Kidney epithelial cell (primary cell): Measurements from ENCODE around the gene DET1. TPM values are rescaled to one million over a fixed set of nuclear protein-coding genes. Genes with fewer than 3 reads are reported as not detected.

Experiments
- DNase-seq: peaks from one replicate; pipeline ENCODE4 v3.0.0-alpha.2; 2010; ENCODE audit warnings: low read depth
- H3K27me3 ChIP-seq: 2 replicates; pipeline ENCODE4 v1.6.0; 2011; ENCODE audit warnings: low read length; ENCODE audit not compliant: control insufficient read depth, insufficient read depth
- H3K36me3 ChIP-seq: 2 replicates; pipeline ENCODE4 v1.5.1; 2011; ENCODE audit warnings: low read length; ENCODE audit not compliant: control insufficient read depth, insufficient read depth
- H3K4me3 ChIP-seq: 2 replicates; pipeline ENCODE4 v1.5.1; 2011; ENCODE audit warnings: low read depth, mild to moderate bottlenecking, control low read depth, low read length
- total RNA-seq: library from RNA; depleted of rRNA; stranded (reverse); fragments of >200 nt; gene quantifications from 2 replicates; pipeline ENCODE4 v1.2.3, GENCODE V29; 2015
- TF ChIP-seq, protein P1 (sequence below): IDR thresholded peaks from 2 replicates; pipeline ENCODE4 v1.5.1; 2011; ENCODE audit warnings: mild to moderate bottlenecking, moderate library complexity, low read length, control low read depth, inconsistent platforms; ENCODE audit not compliant: insufficient read depth, poor library complexity, severe bottlenecking

Gene DET1
- total RNA-seq, 1 donor from 2014 or later: 6.0 TPM

DNA sequence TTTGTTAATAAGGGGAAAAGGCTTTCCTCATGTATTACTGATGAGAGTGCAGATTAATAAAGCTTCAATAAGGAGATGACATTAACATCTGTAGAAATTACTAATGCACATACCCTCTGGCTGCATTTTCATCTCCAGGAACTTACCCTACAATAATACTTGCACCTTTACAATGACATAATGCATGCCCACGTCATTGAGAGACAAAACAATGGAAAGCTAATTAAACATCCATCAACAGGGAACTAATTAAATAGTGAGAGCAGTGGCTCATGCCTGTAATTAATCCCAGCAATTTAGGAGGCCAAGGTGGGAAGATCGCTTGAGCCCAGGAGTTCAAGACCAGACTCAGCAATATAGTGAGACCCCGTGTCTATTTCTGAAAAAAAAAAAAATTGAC, 32.8 kb upstream of the DET1 start:
- no peaks in the 10 kb centered on the region for H3K27me3 ChIP-seq
- no peaks in the 10 kb centered on the region for H3K36me3 ChIP-seq
- DNase-seq: no peak
- TF ChIP-seq, protein P1, sequence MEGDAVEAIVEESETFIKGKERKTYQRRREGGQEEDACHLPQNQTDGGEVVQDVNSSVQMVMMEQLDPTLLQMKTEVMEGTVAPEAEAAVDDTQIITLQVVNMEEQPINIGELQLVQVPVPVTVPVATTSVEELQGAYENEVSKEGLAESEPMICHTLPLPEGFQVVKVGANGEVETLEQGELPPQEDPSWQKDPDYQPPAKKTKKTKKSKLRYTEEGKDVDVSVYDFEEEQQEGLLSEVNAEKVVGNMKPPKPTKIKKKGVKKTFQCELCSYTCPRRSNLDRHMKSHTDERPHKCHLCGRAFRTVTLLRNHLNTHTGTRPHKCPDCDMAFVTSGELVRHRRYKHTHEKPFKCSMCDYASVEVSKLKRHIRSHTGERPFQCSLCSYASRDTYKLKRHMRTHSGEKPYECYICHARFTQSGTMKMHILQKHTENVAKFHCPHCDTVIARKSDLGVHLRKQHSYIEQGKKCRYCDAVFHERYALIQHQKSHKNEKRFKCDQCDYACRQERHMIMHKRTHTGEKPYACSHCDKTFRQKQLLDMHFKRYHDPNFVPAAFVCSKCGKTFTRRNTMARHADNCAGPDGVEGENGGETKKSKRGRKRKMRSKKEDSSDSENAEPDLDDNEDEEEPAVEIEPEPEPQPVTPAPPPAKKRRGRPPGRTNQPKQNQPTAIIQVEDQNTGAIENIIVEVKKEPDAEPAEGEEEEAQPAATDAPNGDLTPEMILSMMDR: no peak
- no peak overlapping the region for H3K4me3 ChIP-seq

DNA sequence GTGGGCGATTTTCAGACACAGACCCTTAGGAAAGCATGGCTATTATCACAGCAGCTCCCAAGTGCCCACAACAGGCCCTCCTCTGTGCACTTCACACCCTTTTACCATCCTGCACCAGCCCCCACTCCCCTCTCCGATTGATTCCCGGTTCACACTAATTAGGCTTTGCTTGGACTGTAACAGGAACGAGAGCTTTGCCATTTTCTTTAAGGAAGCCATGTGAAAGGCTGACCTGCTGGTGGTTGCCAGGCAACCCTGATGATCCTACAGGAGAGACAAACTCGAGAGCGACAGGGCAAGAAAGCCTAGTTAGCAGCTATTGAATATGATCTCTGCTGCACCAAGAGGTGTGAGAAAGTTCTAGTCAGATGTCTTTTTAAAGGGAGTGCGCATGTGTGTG, 28.2 kb upstream of the DET1 start:
- no peak overlapping the region for H3K4me3 ChIP-seq
- no peak for DNase-seq
- no peaks in the 10 kb centered on the region for H3K27me3 ChIP-seq
- H3K36me3 ChIP-seq: no peaks in the 10 kb centered on the region
- TF ChIP-seq, protein P1: no peak

DNA sequence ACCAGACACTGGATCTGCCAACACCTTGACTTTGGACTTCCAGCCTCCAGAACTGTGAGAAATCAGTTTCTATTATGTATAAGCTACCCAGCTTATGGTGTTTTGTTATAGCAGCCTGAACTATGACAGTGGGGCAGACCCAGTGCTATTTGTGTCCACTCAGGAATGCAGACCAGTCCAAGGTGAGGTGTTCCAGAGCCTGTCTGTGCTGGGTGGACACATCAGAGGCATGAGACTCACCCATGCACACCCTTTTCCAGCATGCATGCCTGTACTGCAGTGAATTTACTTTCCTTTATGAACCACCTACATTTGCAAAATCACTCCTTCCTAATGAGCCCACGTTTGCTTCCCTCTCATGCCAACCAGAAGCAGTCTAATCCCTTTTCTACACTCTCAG, 27.6 kb upstream of the DET1 start:
- TF ChIP-seq, protein P1: no peak
- no peak for DNase-seq

DNA sequence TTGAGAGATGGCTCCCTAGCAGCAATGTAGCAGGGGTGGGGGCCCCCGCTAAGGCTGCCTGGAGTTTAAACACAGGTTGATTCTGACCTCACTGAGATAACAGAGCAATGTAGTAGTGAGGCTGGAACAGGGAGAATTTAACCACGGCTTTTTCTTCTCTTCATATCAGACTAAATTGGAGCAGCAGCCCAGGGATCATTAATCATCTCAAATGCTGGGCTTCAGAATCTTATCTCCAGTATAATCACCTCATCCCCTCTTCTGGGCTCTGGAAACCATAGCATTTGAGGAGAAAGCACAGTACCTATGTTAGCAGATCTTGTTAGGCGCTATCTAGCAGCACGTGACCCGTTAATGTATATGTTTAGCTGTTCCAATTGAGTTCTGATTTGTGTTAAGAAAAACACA, 25.4 kb upstream of the DET1 start:
- Histone ChIP-seq H3K4me3 (no peak overlapping the region), H3K36me3 (no peaks in the 10 kb centered on the region), H3K27me3 (no peaks in the 10 kb centered on the region)
- no peak for DNase-seq
- TF ChIP-seq, protein P1: no peak

More for the DNA sequence above, 27.6 kb upstream of the DET1 start:
- Histone ChIP-seq H3K27me3 (no peaks in the 10 kb centered on the region), H3K36me3 (no peaks in the 10 kb centered on the region), H3K4me3 (no peak overlapping the region)

DNA sequence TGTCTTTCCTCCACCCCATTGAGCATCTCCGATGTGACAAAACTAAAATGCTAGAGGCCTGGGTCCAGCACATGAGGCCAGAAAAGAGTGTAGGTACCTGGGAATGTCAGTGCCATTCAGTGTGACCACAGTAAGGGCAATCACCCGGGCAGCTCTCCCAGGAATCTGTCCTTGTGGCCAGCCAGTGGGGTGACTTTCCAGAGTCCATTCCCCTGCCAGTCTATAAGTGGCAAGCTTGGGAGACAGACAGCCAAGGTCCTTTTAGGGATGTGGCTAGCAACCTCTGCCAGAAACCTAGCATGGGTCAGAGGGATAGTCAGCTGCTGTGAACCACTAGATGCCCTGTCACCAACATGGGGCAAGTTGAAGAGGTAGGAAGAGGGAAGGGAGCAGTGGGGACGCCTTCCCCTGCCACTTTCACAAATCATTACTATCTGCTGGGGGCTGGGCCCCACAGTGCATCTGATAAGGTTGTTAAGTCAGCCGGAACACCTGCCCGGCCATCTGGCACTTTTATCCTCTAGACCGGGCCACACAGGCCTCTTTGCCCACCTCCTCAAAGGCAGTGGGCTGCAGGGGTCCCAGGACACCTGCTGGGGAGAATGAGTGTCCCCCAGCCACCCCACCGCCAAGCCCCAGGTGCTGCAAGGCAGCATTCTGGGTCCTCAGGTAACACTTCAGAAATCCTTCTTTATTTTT, 24.8 kb upstream of the DET1 start:
- no peaks in the 10 kb centered on the region for H3K36me3 ChIP-seq
- DNase-seq: no peak
- TF ChIP-seq, protein P1: no peak
- H3K27me3 ChIP-seq: no peaks in the 10 kb centered on the region
- H3K4me3 ChIP-seq: no peak overlapping the region

DNA sequence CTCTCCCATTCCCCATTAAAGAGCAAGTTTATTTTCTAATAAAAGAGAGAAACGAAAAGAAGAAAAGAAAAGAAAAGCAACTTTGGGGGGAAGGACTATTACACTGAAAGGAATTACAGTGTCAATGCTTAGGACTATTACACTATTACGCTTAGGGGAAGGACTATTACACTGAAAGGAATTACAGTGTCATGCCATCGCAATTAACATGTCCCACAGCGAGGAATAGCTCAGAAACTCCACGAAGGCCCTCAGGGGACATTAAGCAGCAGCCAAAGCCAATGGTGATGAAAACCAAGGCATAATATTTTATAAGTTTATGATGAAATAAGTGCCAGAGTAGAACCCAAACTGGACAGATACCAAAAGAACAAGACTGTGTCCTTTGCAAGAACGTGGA, 22.1 kb upstream of the DET1 start:
- H3K4me3 ChIP-seq: no peak overlapping the region
- TF ChIP-seq, protein P1: no peak
- H3K36me3 ChIP-seq: no peaks in the 10 kb centered on the region
- H3K27me3 ChIP-seq: no peaks in the 10 kb centered on the region
- DNase-seq: no peak
